ENCODE results near the gene TNRC6C.
"Not testable (repeated sequence)": the region's sequence is repeated elsewhere in the genome, so short reads cannot be mapped to it uniquely, and the experiment has no call there.

Gene TNRC6C

DNA sequence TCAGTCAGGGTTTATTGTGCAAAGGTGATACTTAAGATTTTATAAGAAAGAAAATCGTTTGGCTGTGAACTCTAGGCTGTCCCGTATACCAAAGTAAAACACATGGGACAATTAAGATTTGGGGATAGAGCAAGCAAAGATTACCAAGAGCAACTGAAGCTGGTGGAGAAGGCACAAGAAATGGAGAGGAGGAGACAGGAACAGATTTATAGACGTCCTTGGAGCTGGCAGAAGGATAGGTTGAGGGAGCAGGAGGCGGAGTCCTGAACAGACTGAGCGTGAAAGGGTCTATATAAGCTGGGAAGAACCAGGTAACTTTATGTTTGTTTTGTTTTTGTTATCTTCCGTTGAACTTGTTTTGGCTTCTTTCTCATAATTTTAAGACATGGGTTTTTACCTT is 3.8 kb downstream of the TNRC6C start:
- DNase-seq (ENCODE audit: low read depth, low spot score), result no peak

DNA sequence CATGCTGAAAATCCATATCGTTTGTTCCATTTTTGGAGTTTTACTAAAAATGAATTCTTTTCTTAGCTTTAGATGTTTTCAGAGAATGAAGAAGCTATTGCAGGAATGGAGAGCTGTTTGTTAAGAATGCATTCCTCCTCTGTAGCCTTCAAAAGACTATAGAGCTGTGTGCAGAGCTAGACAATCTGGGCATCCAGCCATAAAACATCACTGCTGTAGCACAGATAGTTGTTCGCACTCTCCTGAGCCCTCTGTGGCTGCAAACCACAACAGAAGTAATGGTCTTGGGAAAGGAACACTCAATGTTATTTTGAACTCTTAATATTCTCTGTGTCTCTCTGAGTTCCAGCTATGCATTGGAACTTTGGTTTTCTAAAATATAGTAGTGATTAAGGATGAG is 4.9 kb downstream of the TNRC6C start:
- no peak for DNase-seq (ENCODE audit: low read depth, low spot score)

DNA sequence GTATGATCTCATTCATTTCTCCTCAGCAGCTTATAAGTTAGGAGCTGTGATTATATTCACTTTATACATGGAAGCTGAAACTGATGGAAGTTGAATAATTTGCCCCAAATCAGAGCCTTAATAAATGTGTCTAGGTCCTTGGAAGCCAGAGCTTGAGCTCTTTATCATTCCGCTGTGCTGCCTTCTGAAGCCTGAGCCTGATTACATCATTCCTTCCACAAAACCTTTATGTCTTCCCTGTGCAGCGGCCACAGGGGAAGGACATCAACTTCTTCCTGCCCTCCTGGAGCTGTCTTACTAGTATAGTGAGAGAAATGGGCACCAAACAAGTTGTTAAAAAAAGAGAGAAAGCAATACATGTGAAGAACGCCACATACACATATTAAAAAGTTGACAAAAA is 6.8 kb downstream of the TNRC6C start:
- no peak for DNase-seq (ENCODE audit: low read depth, low spot score)

- DNase-seq (ENCODE audit: low read depth, low spot score), result no peak
Measured at GRCh38 chr17:77966476-77966875, 8.0 kb downstream of the TNRC6C start.

DNA sequence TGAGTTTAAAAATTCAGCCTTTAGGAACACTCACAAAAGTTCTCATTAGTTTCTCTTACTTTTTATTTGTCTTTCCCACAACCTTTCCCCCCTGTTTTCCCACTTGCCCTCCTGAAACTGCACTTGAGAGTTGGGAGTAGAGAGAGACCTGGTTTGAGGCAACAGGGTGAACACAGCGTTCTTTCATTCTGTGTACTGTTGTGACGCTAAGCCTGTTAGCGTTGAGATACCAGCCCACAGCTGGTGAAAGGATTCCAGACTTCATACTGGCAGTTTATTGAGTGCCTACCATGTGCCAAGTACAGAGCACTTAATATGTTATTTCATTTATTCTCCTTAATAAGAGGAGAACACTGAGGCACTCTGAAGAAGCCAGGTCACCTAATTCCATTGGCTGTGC is 10.3 kb downstream of the TNRC6C start:
- DNase-seq (ENCODE audit: low read depth, low spot score), result no peak

DNA sequence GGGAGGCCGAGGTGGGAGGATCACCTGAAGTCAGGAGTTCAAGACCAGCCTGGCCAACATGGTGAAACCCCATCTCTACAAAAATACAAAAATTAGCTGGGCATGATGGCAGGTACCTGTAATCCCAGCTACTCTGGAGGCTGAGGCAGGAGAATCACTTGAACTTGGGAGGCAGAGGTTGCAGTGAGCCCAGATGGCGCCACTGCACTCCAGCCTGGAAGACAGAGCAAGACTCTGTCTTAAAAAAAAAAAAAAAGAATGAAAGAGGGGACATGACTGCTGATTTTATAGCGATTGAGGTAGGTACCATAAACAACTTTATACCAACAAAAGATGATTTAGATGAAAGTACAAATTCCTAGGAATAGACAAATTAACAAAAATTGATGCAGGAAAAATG is 13.8 kb downstream of the TNRC6C start:
- DNase-seq (ENCODE audit: low read depth, low spot score), result not testable (repeated sequence)

DNA sequence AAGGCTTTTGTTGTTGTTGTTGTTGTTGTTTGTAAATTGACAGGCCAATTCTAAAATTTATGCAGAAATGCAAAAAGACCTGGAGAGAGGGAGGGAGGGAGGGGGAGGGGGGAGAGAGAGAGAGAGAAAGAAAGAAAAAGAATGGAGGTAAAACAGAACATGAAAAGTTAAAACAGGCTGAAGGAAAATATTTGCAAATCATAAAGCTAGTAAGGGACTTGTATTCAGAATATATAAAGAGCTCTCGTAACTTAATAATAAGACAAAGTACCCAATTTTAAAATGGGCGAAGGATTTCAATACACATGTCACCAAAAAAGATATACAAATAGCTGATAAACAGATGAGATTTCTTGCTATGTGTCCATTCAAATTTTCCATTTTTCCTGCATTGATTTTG is 15.4 kb downstream of the TNRC6C start:
- no peak for DNase-seq (ENCODE audit: low read depth, low spot score)

- no peak for DNase-seq (ENCODE audit: low read depth, low spot score)
Measured at GRCh38 chr17:77974396-77974795, 15.9 kb downstream of the TNRC6C start.

- not testable (repeated sequence) for DNase-seq (ENCODE audit: low read depth, low spot score)
Measured at GRCh38 chr17:77982430-77982829, 23.9 kb downstream of the TNRC6C start.

GRCh38 chr17:77990301-77990700 is 31.8 kb downstream of the TNRC6C start:
- DNase-seq (ENCODE audit: low read depth, low spot score), result no peak

- not testable (repeated sequence) for DNase-seq (ENCODE audit: low read depth, low spot score)
Measured at GRCh38 chr17:77993735-77994134, 35.2 kb downstream of the TNRC6C start.

DNA sequence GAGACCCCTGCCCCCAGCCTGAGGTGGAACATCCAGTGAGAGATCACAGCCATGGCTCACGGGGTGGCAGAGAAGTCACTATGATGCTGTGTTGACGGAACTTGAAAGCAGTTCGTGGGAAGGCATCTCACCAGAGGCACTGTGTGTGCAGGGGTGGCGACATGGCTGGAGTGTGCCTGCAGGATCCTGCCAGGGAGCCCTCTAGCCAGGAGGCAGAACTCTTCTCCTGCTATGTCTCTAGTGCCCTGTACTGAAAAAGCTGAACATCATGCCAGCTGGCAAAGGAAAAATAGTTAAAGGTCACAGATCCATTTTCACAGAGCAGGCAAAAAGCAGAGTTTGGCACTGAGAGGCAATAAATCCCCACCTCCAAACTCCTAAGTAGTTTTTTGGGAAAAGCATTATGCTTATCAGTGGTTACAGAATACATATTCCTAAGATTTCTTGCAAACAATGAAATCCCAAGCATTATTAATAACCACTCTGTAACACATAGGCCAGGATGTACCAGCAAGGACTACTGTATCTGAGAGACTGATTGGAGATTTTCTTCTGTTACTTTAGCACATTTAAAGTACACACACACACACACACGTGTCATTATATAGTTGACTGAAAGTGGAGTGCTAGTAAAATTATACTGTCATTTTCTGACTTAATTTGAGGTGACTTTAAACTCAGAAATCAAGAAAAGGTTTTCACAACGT is 36.8 kb downstream of the TNRC6C start:
- DNase-seq (ENCODE audit: low read depth, low spot score), result no peak

DNA sequence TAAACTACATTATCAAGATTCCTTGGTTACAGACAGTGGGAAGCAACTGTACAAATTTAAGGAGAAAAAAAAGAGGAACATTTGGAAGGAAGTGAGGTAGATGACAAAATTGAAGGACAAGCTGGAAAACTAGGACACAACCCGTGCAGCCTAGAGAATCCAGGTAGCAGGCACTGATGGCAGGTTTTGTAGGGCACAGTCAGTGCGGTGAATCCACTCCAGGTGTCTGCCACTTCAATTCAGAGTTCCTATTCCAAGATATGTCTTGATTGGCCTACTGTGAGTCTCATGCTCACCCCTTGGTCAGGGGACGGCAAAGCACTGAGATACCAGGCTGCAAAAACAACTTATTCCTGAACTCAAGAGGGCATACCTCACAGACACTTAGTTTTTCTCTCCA is 37.8 kb downstream of the TNRC6C start:
- no peak for DNase-seq (ENCODE audit: low read depth, low spot score)

- no peak for DNase-seq (ENCODE audit: low read depth, low spot score)
Measured at GRCh38 chr17:77999413-78000173, 41.1 kb downstream of the TNRC6C start.

DNA sequence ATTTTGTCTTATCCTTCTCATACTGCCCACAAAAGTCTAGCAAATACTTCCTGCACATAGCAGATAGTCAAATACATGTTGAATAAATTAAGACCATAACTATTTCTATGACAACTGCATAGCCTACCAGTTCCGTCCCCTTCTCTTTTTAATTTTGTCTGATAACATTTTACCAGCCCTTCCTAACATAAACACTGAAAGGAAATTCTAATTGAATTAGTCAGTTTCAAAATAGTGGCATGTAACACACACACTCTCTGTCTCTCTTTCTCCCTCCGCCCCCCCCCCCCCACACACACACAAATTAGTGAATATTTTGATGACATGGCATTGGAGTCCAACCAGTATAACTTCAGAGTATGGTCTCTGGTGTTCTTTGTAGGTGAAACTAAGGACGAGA is 41.8 kb downstream of the TNRC6C start:
- DNase-seq (ENCODE audit: low read depth, low spot score), result no peak

- no peak for DNase-seq (ENCODE audit: low read depth, low spot score)
Measured at GRCh38 chr17:78001182-78001581, 42.7 kb downstream of the TNRC6C start.

- DNase-seq (ENCODE audit: low read depth, low spot score), result no peak
Measured at GRCh38 chr17:78001612-78002011, 43.1 kb downstream of the TNRC6C start.

DNA sequence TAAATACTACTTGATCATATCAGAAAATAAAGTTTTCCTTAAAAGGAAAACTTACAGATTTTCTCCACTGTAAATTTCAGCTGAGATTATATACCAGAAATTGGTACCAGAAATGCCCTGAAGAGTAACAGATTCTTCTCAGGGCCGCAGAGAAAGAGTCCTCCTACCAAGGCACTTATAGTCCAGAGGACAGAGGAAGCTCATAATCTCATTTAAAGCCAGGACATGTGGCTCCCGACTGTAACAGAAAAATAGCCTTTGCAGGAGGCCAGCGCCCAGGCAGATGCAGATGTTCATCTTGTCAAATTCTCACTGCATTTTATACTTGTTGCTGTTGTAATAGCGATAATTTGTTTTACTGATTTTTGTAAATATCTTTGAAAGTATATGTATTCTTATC is 43.7 kb downstream of the TNRC6C start:
- DNase-seq (ENCODE audit: low read depth, low spot score), result no peak

DNA sequence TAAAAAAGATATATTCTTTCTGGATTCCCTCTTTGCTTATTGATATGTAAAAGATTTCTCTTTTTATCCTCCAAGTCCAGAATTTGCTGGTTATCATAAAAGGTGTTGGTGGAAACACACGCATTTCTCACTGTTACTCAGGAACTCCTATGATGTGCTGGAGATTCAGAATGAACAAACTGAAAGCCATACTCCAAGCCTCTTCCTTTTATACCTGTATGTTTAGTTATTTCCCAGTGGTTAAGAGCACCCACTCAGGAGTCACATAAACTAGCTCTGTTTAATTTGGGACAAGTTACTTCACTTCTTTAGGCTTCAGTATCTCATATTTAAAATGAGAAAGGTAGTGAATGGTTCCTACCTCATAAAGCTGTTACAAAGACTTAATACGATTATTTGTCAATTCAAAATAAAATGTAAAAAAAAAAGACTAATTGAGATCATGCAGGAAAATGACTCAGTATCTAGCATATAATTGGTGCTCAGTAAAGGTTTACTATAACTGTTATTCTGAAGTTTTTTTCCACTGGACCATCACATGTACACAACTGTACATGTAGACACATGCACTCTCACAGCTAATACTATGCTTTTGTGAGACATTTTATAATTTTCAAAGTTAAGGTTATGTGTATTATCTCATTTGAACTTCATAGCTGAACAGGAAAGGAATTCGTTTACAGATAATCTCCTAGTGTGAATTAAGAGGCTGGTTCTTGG is 47.1 kb downstream of the TNRC6C start:
- no peak for DNase-seq (ENCODE audit: low read depth, low spot score)

DNA sequence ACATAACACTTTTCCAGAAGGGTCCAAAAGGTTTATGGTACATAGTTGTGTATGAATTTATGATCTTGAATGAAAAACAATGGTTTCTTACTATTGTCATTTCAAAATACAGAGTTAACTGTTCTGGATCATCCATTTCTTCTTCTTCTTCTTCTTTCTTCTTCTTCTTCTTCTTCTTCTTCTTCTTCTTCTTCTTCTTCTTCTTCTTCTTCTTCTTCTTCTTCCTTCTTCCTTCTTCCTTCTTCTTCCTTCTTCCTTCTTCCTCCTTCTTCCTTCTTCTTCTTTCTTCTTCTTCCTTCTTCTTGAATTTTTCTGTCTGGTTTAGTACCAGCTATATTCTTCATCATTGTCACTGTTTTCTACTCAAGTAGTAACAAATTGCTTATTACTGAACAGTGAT is 47.8 kb downstream of the TNRC6C start:
- DNase-seq (ENCODE audit: low read depth, low spot score), result no peak

DNA sequence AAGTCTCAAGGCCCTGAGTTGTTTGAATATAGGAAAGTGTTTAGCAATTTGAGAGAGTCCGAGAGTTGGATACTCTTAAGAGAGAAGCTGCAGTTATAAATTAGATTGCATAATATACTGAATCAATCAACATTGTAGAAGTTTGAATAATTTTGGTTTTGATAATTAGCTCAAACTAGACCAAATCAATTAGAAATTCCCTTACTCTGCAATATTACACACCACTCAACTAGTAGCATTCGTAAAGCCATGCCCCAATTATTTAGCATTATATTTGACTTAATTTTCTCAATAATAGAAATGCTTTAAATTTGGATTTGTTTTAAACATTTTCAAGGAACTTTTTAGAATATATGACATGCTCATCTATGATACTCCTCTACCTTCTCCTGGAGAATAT is 49.1 kb downstream of the TNRC6C start:
- DNase-seq (ENCODE audit: low read depth, low spot score), result no peak

GRCh38 chr17:78010759-78011158 is 52.3 kb downstream of the TNRC6C start:
- DNase-seq (ENCODE audit: low read depth, low spot score), result no peak

GRCh38 chr17:78012428-78012827 is 53.9 kb downstream of the TNRC6C start:
- no peak for DNase-seq (ENCODE audit: low read depth, low spot score)

Data from ELF-1 (cell line).